Ascending aorta (tissue), 2 donors: Measurements from ENCODE around the gene IQCM. TPM values are rescaled to one million over a fixed set of nuclear protein-coding genes. Genes with fewer than 3 reads are reported as not detected.
A peak's percentile ranks its signal among the peaks of the same experiment; 100 is the strongest.

Experiments used
- DNase-seq, 2 donors: peaks; one replicate each; pipeline ENCODE4 v3.0.0-alpha.2; 2019; ENCODE audit warnings: low spot score in 2 of 2
- H3K27ac ChIP-seq, 2 donors: fragments of 200-600 bp; sonication (generic); one replicate each; pipeline ENCODE4 v1.5.1; 2016 to 2017; ENCODE audit warnings: mild to moderate bottlenecking in 1 of 2
- H3K27me3 ChIP-seq: fragments of 200-600 bp; sonication (generic); one replicate; pipeline ENCODE4 v1.5.1; 2017
- H3K36me3 ChIP-seq, 2 donors: fragments of 200-600 bp; sonication (generic); one replicate each; pipeline ENCODE4 v1.5.1; 2016
- H3K4me1 ChIP-seq, 2 donors: fragments of 200-600 bp; sonication (generic); one replicate each; pipeline ENCODE4 v1.5.1; 2016 to 2017; ENCODE audit warnings: mild to moderate bottlenecking in 1 of 2
- H3K4me3 ChIP-seq, 2 donors: fragments of 200-600 bp; sonication (generic); one replicate each; pipeline ENCODE4 v1.5.1; 2016 to 2017; ENCODE audit warnings: mild to moderate bottlenecking in 1 of 2
- H3K9me3 ChIP-seq, 2 donors: fragments of 200-600 bp; sonication (generic); one replicate each; pipeline ENCODE4 v1.5.1; 2016
- CTCF ChIP-seq, 3 experiments: fragments of 200-600 bp in 2 of 3; fragments of 450-650 bp in 1 of 3; sonication (generic) in 2 of 3; IDR thresholded peaks; one replicate each; pipeline ENCODE4 v1.5.1; 2016 to 2019; ENCODE audit warnings: antibody characterized with exemption in 3 of 3, mild to moderate bottlenecking in 1 of 3, moderate library complexity in 1 of 3
- intact Hi-C: fragments of 100-400 bp; cut with DNase I; formaldehyde crosslinking; loops from one replicate; pipeline ENCODE4 v1.15.1; 2023
- total RNA-seq: library from RNA; depleted of rRNA; stranded (reverse); fragments of >200 nt; gene quantifications from one replicate; pipeline ENCODE4 v1.1.0, GENCODE V29; 2016

The IQCM gene
- total RNA-seq, 1 donor from 2014 or later = not detected

- H3K27me3 ChIP-seq = no peaks in the 10 kb centered on the region
- no peaks in the 10 kb centered on the region for H3K36me3 ChIP-seq
- no peak overlapping the region for H3K4me3 ChIP-seq
- intact Hi-C loops = no loop called here
- no peak for DNase-seq
- H3K27ac ChIP-seq = no peak overlapping the region
- TF ChIP-seq CTCF (IDR thresholded peaks at IDR 0.05) = no peak
- no peaks in the 10 kb centered on the region for H3K9me3 ChIP-seq
- H3K4me1 ChIP-seq = no peaks in the 10 kb centered on the region
Observed at GRCh38 chr4:149466446-149466845, 349.2 kb downstream of the IQCM start.

DNA sequence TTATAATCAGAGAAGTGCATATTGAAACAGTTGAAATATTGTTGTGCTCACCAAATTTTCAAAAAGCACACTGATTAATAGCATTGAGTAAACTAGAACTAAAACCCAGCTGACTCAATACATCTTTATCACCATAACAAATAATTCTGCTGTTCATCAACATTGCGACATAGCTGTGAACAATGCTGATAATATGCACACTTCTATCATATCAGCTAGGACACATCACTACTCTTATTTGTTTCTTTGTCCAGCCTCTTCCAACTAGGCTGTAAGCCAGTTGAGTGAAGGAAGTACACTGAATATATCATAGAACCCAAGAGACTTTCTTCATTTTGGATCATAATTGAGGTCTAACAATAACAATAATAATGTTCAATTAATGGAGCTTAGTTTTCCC lies 349.7 kb downstream of the IQCM start:
- DNase-seq = no peak
- Histone ChIP-seq H3K27me3 (no peaks in the 10 kb centered on the region), H3K4me1 (no peaks in the 10 kb centered on the region), H3K36me3 (no peaks in the 10 kb centered on the region), H3K9me3 (no peaks in the 10 kb centered on the region), H3K27ac (no peak overlapping the region), H3K4me3 (no peak overlapping the region)
- intact Hi-C loops = no loop called here
- no peak for TF ChIP-seq CTCF (IDR thresholded peaks at IDR 0.05)

DNA sequence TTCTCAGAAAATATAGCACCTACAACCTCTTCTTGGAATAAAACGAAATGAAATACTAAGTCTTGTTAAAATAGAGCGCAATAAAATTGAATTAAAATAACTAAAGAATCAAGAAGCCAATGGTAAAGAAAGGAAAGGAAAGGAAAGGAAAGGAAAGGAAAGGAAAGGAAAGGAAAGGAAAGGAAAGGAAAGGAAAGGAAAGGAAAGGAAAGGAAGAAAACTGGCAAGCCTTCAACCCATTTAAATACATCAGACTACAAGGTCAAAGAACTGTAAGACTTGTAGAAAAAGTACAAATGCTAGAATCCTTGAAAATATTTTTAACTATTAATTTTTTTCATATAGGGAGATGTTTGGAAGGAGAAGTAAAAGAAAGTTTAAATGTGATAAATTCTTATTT lies 372.1 kb downstream of the IQCM start:
- Histone ChIP-seq H3K27me3 (no peaks in the 10 kb centered on the region), H3K9me3 (no peaks in the 10 kb centered on the region), H3K27ac (no peak overlapping the region), H3K36me3 (no peaks in the 10 kb centered on the region), H3K4me1 (no peaks in the 10 kb centered on the region), H3K4me3 (no peak overlapping the region)
- DNase-seq = no peak
- TF ChIP-seq CTCF (IDR thresholded peaks at IDR 0.05) = no peak
- intact Hi-C loops = no loop called here

- DNase-seq = no peak
- H3K4me3 ChIP-seq = no peak overlapping the region
- no peak overlapping the region for H3K27ac ChIP-seq
- TF ChIP-seq CTCF (IDR thresholded peaks at IDR 0.05) = no peak
- no peaks in the 10 kb centered on the region for H3K27me3 ChIP-seq
- no peaks in the 10 kb centered on the region for H3K4me1 ChIP-seq
- H3K36me3 ChIP-seq = no peaks in the 10 kb centered on the region
- intact Hi-C loops = no loop called here
- H3K9me3 ChIP-seq = no peaks in the 10 kb centered on the region
Observed at GRCh38 chr4:149441338-149441737, 374.3 kb downstream of the IQCM start.

DNA sequence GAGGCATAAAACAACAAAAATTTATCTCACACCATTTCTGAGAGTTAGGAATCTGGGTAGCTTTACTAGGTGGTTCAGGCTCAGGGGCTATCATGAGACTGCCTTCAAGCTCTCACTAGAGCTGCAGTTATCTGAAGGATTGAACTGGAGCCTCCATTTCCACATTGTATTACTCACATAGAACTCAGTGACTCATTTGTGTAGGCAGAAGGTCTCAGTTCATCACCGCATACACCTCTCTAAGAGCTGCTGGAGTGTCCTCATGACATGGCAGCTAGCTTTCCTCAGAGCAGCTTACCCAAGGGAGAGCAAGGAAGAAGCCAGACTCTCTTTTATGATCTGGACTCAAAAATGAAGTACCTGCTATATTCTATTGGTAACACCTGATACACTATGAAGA lies 389.2 kb downstream of the IQCM start:
- H3K4me1 ChIP-seq = no peaks in the 10 kb centered on the region
- no peak overlapping the region for H3K27ac ChIP-seq
- DNase-seq = no peak
- H3K4me3 ChIP-seq = no peak overlapping the region
- no peaks in the 10 kb centered on the region for H3K36me3 ChIP-seq
- intact Hi-C loops = no loop called here
- H3K9me3 ChIP-seq = no peaks in the 10 kb centered on the region
- TF ChIP-seq CTCF (IDR thresholded peaks at IDR 0.05) = no peak
- H3K27me3 ChIP-seq = no peaks in the 10 kb centered on the region

- Histone ChIP-seq H3K36me3 (no peaks in the 10 kb centered on the region), H3K9me3 (no peaks in the 10 kb centered on the region), H3K27me3 (no peaks in the 10 kb centered on the region), H3K27ac (no peak overlapping the region), H3K4me3 (peak overlapping the region; percentile 0 to 9), H3K4me1 (no peaks in the 10 kb centered on the region)
- intact Hi-C loops = no loop called here
- no peak for DNase-seq
- no peak for TF ChIP-seq CTCF (IDR thresholded peaks at IDR 0.05)
Observed at GRCh38 chr4:149409555-149409962, 406.1 kb downstream of the IQCM start.
